H1 (cell line): ENCODE results near the gene PRR35.

Experiments used
- CTCF ChIP-seq, 3 experiments: IDR thresholded peaks; 1 replicate in 2 of 3; 2 replicates in 1 of 3; pipeline versions ENCODE4 v1.5.1 to v1.6.1; 2011; ENCODE audit warnings: low read length in 3 of 3, mild to moderate bottlenecking in 3 of 3, inconsistent platforms in 2 of 3, low read depth in 1 of 3, moderate library complexity in 1 of 3; ENCODE audit not compliant: insufficient read depth in 1 of 3; ENCODE audit errors: control extremely low read depth in 1 of 3
- EP300 ChIP-seq, 2 experiments: IDR thresholded peaks; 1 replicate in 1 of 2; 2 replicates in 1 of 2; pipeline ENCODE4 v1.6.1; 2011 to 2012; ENCODE audit warnings: low read depth in 2 of 2, low read length in 2 of 2, mild to moderate bottlenecking in 2 of 2, borderline replicate concordance in 1 of 2, inconsistent platforms in 1 of 2, moderate library complexity in 1 of 2
- EZH2 ChIP-seq: fragments of 200-600 bp; sonication (generic); IDR thresholded peaks from 2 replicates; pipeline ENCODE4 v1.7.1; 2012; ENCODE audit warnings: low read depth, mild to moderate bottlenecking, moderate library complexity, low read length, inconsistent platforms; ENCODE audit not compliant: severe bottlenecking
- USF2 ChIP-seq: IDR thresholded peaks from 2 replicates; pipeline ENCODE4 v1.6.1; 2011; ENCODE audit warnings: low read length, improper control_type of control experiment
- YY1 ChIP-seq: IDR thresholded peaks from 2 replicates; pipeline ENCODE4 v1.6.1; 2011; ENCODE audit warnings: low read depth, mild to moderate bottlenecking, low read length
- ZNF274 ChIP-seq: IDR thresholded peaks from 2 replicates; pipeline ENCODE4 v1.7.0; 2012; ENCODE audit warnings: low read length, borderline replicate concordance; ENCODE audit errors: extremely low read depth

DNA sequence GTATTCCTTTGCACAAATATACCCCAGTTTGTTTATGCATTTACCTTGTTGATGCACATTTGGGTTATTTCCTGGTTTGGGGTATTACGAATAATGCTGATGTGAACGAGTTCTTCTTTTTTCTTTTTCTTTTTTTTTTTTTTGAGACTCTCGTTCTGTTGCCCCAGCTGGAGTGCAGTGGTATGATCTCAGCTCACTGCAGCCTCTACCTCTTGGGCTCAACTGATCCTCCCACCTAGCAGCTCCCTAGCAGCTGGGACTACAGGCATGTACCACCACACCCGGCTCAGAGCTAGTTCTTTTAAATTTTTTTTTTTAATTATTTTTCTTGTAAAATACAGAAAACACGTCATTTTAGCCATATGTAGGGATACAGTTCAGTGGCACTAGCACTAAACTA is 43.7 kb downstream of the PRR35 start:
- TF ChIP-seq EZH2 (no peak), ZNF274 (no peak), CTCF (IDR thresholded peaks at IDR 0.05; ENCODE audit: control extremely low read depth in 1 of 3, insufficient read depth in 1 of 3, low read depth in 1 of 3, low read length in 3 of 3) (no peak), YY1 (no peak), USF2 (no peak), EP300 (IDR thresholded peaks at IDR 0.05; ENCODE audit: borderline replicate concordance in 1 of 2, low read depth in 2 of 2, low read length in 2 of 2) (no peak)
